ENCODE data around the gene DMD. TPM values are rescaled to one million over a fixed set of nuclear protein-coding genes. Genes with fewer than 3 reads are reported as not detected.

DMD gene
- total and polyA plus RNA-seq, 2 donors from 2014 or later = 4.2 to 17.9 TPM

- Histone ChIP-seq H3K4me3 (ENCODE audit: low read length in 3 of 3) (no peak overlapping the region), H3K36me3 (ENCODE audit: control insufficient read depth in 2 of 3, insufficient read depth in 3 of 3, low read length in 3 of 3) (no peaks in the 10 kb centered on the region), H3K9me3 (ENCODE audit: control insufficient read depth in 2 of 3, insufficient read depth in 1 of 3, low read length in 3 of 3) (no peaks in the 10 kb centered on the region), H3K27me3 (ENCODE audit: control insufficient read depth, insufficient read depth, low read length) (no peaks in the 10 kb centered on the region), H3K9ac (ENCODE audit: low read length in 3 of 3) (no peak overlapping the region), H3K4me1 (ENCODE audit: control insufficient read depth in 2 of 3, insufficient read depth in 2 of 3, low read depth in 1 of 3, low read length in 3 of 3) (no peaks in the 10 kb centered on the region), H3K27ac (ENCODE audit: low read depth in 2 of 2, low read length in 2 of 2) (no peak overlapping the region)
- DNase-seq (no peak), FAIRE-seq (no peak)
- TF ChIP-seq CTCF (IDR thresholded peaks at IDR 0.05; ENCODE audit: borderline replicate concordance, extremely low read depth, insufficient read depth) = no peak
- intact Hi-C loops (cut with DNase I) = no loop called here
Measured at GRCh38 chrX:32571579-32571978, 639.8 kb downstream of the DMD start.

GRCh38 chrX:32562261-32562660 is 649.1 kb downstream of the DMD start:
- no peak for FAIRE-seq

GRCh38 chrX:32545101-32545500 is 666.2 kb downstream of the DMD start:
- intact Hi-C loops (cut with DNase I) = no loop called here
- no peak overlapping the region for H3K4me3 ChIP-seq (ENCODE audit: low read length in 3 of 3)
- no peaks in the 10 kb centered on the region for H3K36me3 ChIP-seq (ENCODE audit: control insufficient read depth in 2 of 3, insufficient read depth in 3 of 3, low read length in 3 of 3)
- H3K27ac ChIP-seq (ENCODE audit: low read depth in 2 of 2, low read length in 2 of 2) = no peak overlapping the region
- DNase-seq = no peak
- no peaks in the 10 kb centered on the region for H3K4me1 ChIP-seq (ENCODE audit: control insufficient read depth in 2 of 3, insufficient read depth in 2 of 3, low read depth in 1 of 3, low read length in 3 of 3)
- no peak overlapping the region for H3K9ac ChIP-seq (ENCODE audit: low read length in 3 of 3)
- H3K9me3 ChIP-seq (ENCODE audit: control insufficient read depth in 2 of 3, insufficient read depth in 1 of 3, low read length in 3 of 3) = no peaks in the 10 kb centered on the region
- H3K27me3 ChIP-seq (ENCODE audit: control insufficient read depth, insufficient read depth, low read length) = no peaks in the 10 kb centered on the region
- FAIRE-seq = no peak
- no peak for TF ChIP-seq CTCF (IDR thresholded peaks at IDR 0.05; ENCODE audit: borderline replicate concordance, extremely low read depth, insufficient read depth)

More at GRCh38 chrX:32562261-32562660, 649.1 kb downstream of the DMD start:
- no peak overlapping the region for H3K9ac ChIP-seq (ENCODE audit: low read length in 3 of 3)
- no peaks in the 10 kb centered on the region for H3K27me3 ChIP-seq (ENCODE audit: control insufficient read depth, insufficient read depth, low read length)
- no peaks in the 10 kb centered on the region for H3K4me1 ChIP-seq (ENCODE audit: control insufficient read depth in 2 of 3, insufficient read depth in 2 of 3, low read depth in 1 of 3, low read length in 3 of 3)
- no peak overlapping the region for H3K27ac ChIP-seq (ENCODE audit: low read depth in 2 of 2, low read length in 2 of 2)
- no peaks in the 10 kb centered on the region for H3K9me3 ChIP-seq (ENCODE audit: control insufficient read depth in 2 of 3, insufficient read depth in 1 of 3, low read length in 3 of 3)
- DNase-seq = no peak
- no peak overlapping the region for H3K4me3 ChIP-seq (ENCODE audit: low read length in 3 of 3)
- H3K36me3 ChIP-seq (ENCODE audit: control insufficient read depth in 2 of 3, insufficient read depth in 3 of 3, low read length in 3 of 3) = no peaks in the 10 kb centered on the region
- no peak for TF ChIP-seq CTCF (IDR thresholded peaks at IDR 0.05; ENCODE audit: borderline replicate concordance, extremely low read depth, insufficient read depth)
- intact Hi-C loops (cut with DNase I) = no loop called here

- Histone ChIP-seq H3K27ac (ENCODE audit: low read depth in 2 of 2, low read length in 2 of 2) (no peak overlapping the region), H3K9me3 (ENCODE audit: control insufficient read depth in 2 of 3, insufficient read depth in 1 of 3, low read length in 3 of 3) (no peaks in the 10 kb centered on the region), H3K4me1 (ENCODE audit: control insufficient read depth in 2 of 3, insufficient read depth in 2 of 3, low read depth in 1 of 3, low read length in 3 of 3) (no peaks in the 10 kb centered on the region), H3K9ac (ENCODE audit: low read length in 3 of 3) (no peak overlapping the region), H3K4me3 (ENCODE audit: low read length in 3 of 3) (no peak overlapping the region), H3K36me3 (ENCODE audit: control insufficient read depth in 2 of 3, insufficient read depth in 3 of 3, low read length in 3 of 3) (no peaks in the 10 kb centered on the region), H3K27me3 (ENCODE audit: control insufficient read depth, insufficient read depth, low read length) (no peaks in the 10 kb centered on the region)
- no peak for DNase-seq
- TF ChIP-seq CTCF (IDR thresholded peaks at IDR 0.05; ENCODE audit: borderline replicate concordance, extremely low read depth, insufficient read depth) = no peak
- intact Hi-C loops (cut with DNase I) = no loop called here
- no peak for FAIRE-seq
Measured at GRCh38 chrX:32538554-32538953, 672.8 kb downstream of the DMD start.

Measured in kidney (tissue), 14 donors.